Smooth muscle cell (in vitro differentiated cells): ENCODE results near the gene DAG1. TPM values are rescaled to one million over a fixed set of nuclear protein-coding genes. Genes with fewer than 3 reads are reported as not detected.
A peak's percentile ranks its signal among the peaks of the same experiment; 100 is the strongest.

Source experiments
- DNase-seq: peaks from one replicate; lab custom pipeline; 2025; ENCODE audit not compliant: unreplicated experiment; lab: John Stamatoyannopoulos, UW
- H2AFZ ChIP-seq: fragments of 200-600 bp; sonication (generic); 2 replicates; pipeline ENCODE4 v1.6.0; 2016; ENCODE audit warnings: antibody characterized with exemption, low read depth, mild to moderate bottlenecking
- H3F3A ChIP-seq: fragments of 200-600 bp; sonication (generic); 2 replicates; pipeline ENCODE4 v1.6.0; 2017; ENCODE audit warnings: antibody characterized with exemption, low read depth
- H3K27ac ChIP-seq: fragments of 200-600 bp; sonication (generic); 2 replicates; pipeline ENCODE4 v1.5.1; 2016; ENCODE audit warnings: low read depth, mild to moderate bottlenecking
- H3K27me3 ChIP-seq: fragments of 200-600 bp; sonication (generic); 2 replicates; pipeline ENCODE4 v1.6.1; 2016; ENCODE audit warnings: low read depth, mild to moderate bottlenecking
- H3K36me3 ChIP-seq: fragments of 200-600 bp; sonication (generic); 2 replicates; pipeline ENCODE4 v1.5.1; 2016; ENCODE audit warnings: low read depth
- H3K4me1 ChIP-seq: fragments of 200-600 bp; sonication (generic); 2 replicates; pipeline ENCODE4 v1.5.1; 2016; ENCODE audit warnings: low read depth
- H3K4me2 ChIP-seq: fragments of 200-600 bp; sonication (generic); 2 replicates; pipeline ENCODE4 v1.6.0; 2016; ENCODE audit warnings: mild to moderate bottlenecking
- H3K4me3 ChIP-seq: fragments of 200-600 bp; sonication (generic); 2 replicates; pipeline ENCODE4 v1.5.1; 2016; ENCODE audit warnings: mild to moderate bottlenecking
- H3K79me2 ChIP-seq: fragments of 200-600 bp; sonication (generic); 2 replicates; pipeline ENCODE4 v1.6.0; 2016; ENCODE audit warnings: low read depth, mild to moderate bottlenecking
- H3K9ac ChIP-seq: fragments of 200-600 bp; sonication (generic); 2 replicates; pipeline ENCODE4 v1.6.0; 2016; ENCODE audit warnings: low read depth
- H3K9me3 ChIP-seq: fragments of 200-600 bp; sonication (generic); replicated peaks from 2 replicates; pipeline ENCODE4 v1.5.1; 2016; ENCODE audit warnings: low read depth
- H4K20me1 ChIP-seq: fragments of 200-600 bp; sonication (generic); 2 replicates; pipeline ENCODE4 v1.6.0; 2016; ENCODE audit warnings: low read depth
- CTCF ChIP-seq: fragments of 200-600 bp; sonication (generic); IDR thresholded peaks from 2 replicates; pipeline ENCODE4 v1.5.1; 2017; ENCODE audit warnings: borderline replicate concordance, mild to moderate bottlenecking, antibody characterized with exemption; ENCODE audit not compliant: insufficient read depth, poor library complexity, severe bottlenecking
- WGBS: methylation state at CpG from one replicate; pipeline ENCODE4 v1.1.7; 2016; ENCODE audit warnings: low lambda C conversion rate; 5-methylcytosine and 5-hydroxymethylcytosine counted together
- polyA plus RNA-seq: library from polyadenylated mRNA; unstranded; fragments of >200 nt; fragmentation: Nextera tagmentation; extraction: Ambion mirVana; gene quantifications from 2 replicates; pipeline ENCODE4 v1.2.1, GENCODE V29; 2016
- total RNA-seq: library from RNA; depleted of rRNA; stranded (reverse); fragments of >200 nt; gene quantifications from 2 replicates; pipeline ENCODE4 v1.2.3, GENCODE V29; 2014

The DAG1 gene
- total RNA-seq (61.6 and 65.2 TPM in 2 replicates), polyA plus RNA-seq (32.1 and 53.0 TPM in 2 replicates)

- peak within 1 kb of the TSS; percentile 95 for H2AFZ ChIP-seq
- TF ChIP-seq CTCF: no peak
- no peaks in the 10 kb centered on the region for H3K9me3 ChIP-seq
- H3K4me2 ChIP-seq: peak within 1 kb of the TSS; percentile 97
- H4K20me1 ChIP-seq: peaks cover 13% of the 10 kb centered on the region
- H3K4me3 ChIP-seq: peak within 1 kb of the TSS; percentile 91
- no peaks in the 10 kb centered on the region for H3K36me3 ChIP-seq
- under 1% methylated on average over 64 of the region's 108 CpGs for WGBS
- H3K27me3 ChIP-seq: no peaks in the 10 kb centered on the region
- H3K79me2 ChIP-seq: peaks cover 41% of the 10 kb centered on the region
- peak within 1 kb of the TSS; percentile 83 for H3K9ac ChIP-seq
- peaks cover 32% of the 10 kb centered on the region for H3K4me1 ChIP-seq
- H3K27ac ChIP-seq: peak within 1 kb of the TSS; percentile 93
- DNase-seq: peak; percentile 89
- peaks cover 22% of the 10 kb centered on the region for H3F3A ChIP-seq
Observed at GRCh38 chr3:49469936-49470713, at the start of gene DAG1. DAG1 (plus strand) TSS chr3:49470267; CDS start chr3:49510535, 40,268 bp downstream.

- Histone ChIP-seq H4K20me1 (no peaks in the 10 kb centered on the region), H3K79me2 (no peaks in the 10 kb centered on the region), H3K36me3 (no peaks in the 10 kb centered on the region), H3K9me3 (no peaks in the 10 kb centered on the region), H3K4me1 (peaks cover 6% of the 10 kb centered on the region), H3F3A (peaks cover 19% of the 10 kb centered on the region), H3K27me3 (no peaks in the 10 kb centered on the region), H3K4me3 (peak overlapping the region; percentile 42), H3K9ac (no peak overlapping the region), H2AFZ (no peak overlapping the region), H3K4me2 (peak overlapping the region; percentile 81), H3K27ac (peak overlapping the region; percentile 97)
- WGBS: 5% methylated on average over 12 of the region's 14 CpGs
- no peak for TF ChIP-seq CTCF
- no peak for DNase-seq
Observed at GRCh38 chr3:49421890-49422378, 48.1 kb upstream of the DAG1 start.

GRCh38 chr3:49422379-49423248 is 47.5 kb upstream of the DAG1 start, which contains the start of gene AMT:
AMT (minus strand) TSS chr3:49422473; CDS start chr3:49422450, 23 bp downstream.
- no peaks in the 10 kb centered on the region for H3K27me3 ChIP-seq
- no peak within 1 kb of the TSS for H2AFZ ChIP-seq
- no peaks in the 10 kb centered on the region for H4K20me1 ChIP-seq
- DNase-seq: peak; percentile 11
- peaks cover 19% of the 10 kb centered on the region for H3F3A ChIP-seq
- peak within 1 kb of the TSS; percentile 81 for H3K4me2 ChIP-seq
- no peak within 1 kb of the TSS for H3K9ac ChIP-seq
- H3K79me2 ChIP-seq: no peaks in the 10 kb centered on the region
- H3K36me3 ChIP-seq: no peaks in the 10 kb centered on the region
- H3K4me1 ChIP-seq: peaks cover 6% of the 10 kb centered on the region
- H3K27ac ChIP-seq: peak within 1 kb of the TSS; percentile 97
- WGBS: 22% methylated on average over 25 of the region's 25 CpGs
- H3K9me3 ChIP-seq: no peaks in the 10 kb centered on the region
- no peak for TF ChIP-seq CTCF
- peak within 1 kb of the TSS; percentile 42 for H3K4me3 ChIP-seq
